HFF-Myc (cell line): ENCODE measurements around the gene BRSK2.
"Not testable (repeated sequence)": the region's sequence is repeated elsewhere in the genome, so short reads cannot be mapped to it uniquely, and the experiment has no call there.

Experiments used
- DNase-seq: peaks from one replicate; pipeline ENCODE4 v3.0.0-alpha.2; 2011; ENCODE audit warnings: low read depth; ENCODE audit errors: extremely low read depth
- H3K4me3 ChIP-seq: replicated peaks from 2 replicates; pipeline ENCODE4 v1.5.1; 2011; ENCODE audit warnings: low read depth, mild to moderate bottlenecking, control low read depth, low read length
- CTCF ChIP-seq: IDR thresholded peaks from 2 replicates; pipeline ENCODE4 v1.5.1; 2012; ENCODE audit warnings: mild to moderate bottlenecking, low read depth, low read length, control low read depth; ENCODE audit errors: missing control alignments

Gene BRSK2

GRCh38 chr11:1356478-1356960 is 33.2 kb upstream of the BRSK2 start:
- no peak for DNase-seq
- no peak for TF ChIP-seq CTCF
- H3K4me3 ChIP-seq: no peak overlapping the region

- no peak for TF ChIP-seq CTCF
- DNase-seq: no peak
- no peak overlapping the region for H3K4me3 ChIP-seq
These were observed 31.4 kb upstream of the BRSK2 start for GRCh38 chr11:1358286-1358685.

- not testable (repeated sequence) for DNase-seq, H3K4me3 ChIP-seq
These were observed 30.8 kb upstream of the BRSK2 start for GRCh38 chr11:1358931-1359330.

- no peak for TF ChIP-seq CTCF
- no peak overlapping the region for H3K4me3 ChIP-seq
- DNase-seq: no peak
These were observed 30.2 kb upstream of the BRSK2 start for GRCh38 chr11:1359556-1359955.

GRCh38 chr11:1360181-1360834 is 29.4 kb upstream of the BRSK2 start:
- DNase-seq: no peak
- TF ChIP-seq CTCF: no peak
- no peak overlapping the region for H3K4me3 ChIP-seq

- no peak for DNase-seq
- no peak overlapping the region for H3K4me3 ChIP-seq
- TF ChIP-seq CTCF: no peak
These were observed 28.8 kb upstream of the BRSK2 start for GRCh38 chr11:1360835-1361357.

- no peak for DNase-seq
- TF ChIP-seq CTCF: no peak
- H3K4me3 ChIP-seq: no peak overlapping the region
These were observed 27.9 kb upstream of the BRSK2 start for GRCh38 chr11:1361882-1362281.
